T-helper 9 cell (primary cell): ENCODE measurements around the gene BTF3.
A peak's percentile ranks its signal among the peaks of the same experiment; 100 is the strongest.
"Not testable (repeated sequence)": the region's sequence is repeated elsewhere in the genome, so short reads cannot be mapped to it uniquely, and the experiment has no call there.

Source experiments
- DNase-seq: peaks from one replicate; pipeline ENCODE4 v3.0.0-alpha.2; 2020

Gene BTF3

GRCh38 chr5:73486119-73486899 lies 11.9 kb upstream of the BTF3 start:
- DNase-seq = no peak

DNA sequence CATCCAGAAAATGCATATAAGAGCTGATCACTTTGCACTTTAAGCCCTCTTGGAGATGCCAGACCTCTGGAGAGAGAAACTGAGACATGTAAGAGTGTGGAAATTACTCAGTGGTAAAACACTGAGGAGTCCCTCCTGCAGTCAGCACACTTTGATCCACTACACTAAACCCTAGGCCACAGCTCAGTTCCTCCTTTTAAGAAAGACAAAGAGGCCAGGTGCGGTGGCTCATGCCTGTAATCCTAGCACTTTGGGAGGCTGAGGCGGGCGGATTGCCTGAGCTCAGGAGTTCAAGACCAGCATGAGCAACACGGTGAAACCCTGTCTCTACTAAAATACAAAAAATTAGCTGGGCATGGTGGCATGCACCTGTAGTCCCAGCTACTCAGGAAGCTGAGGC lies 11.0 kb upstream of the BTF3 start:
- not testable (repeated sequence) for DNase-seq

DNA sequence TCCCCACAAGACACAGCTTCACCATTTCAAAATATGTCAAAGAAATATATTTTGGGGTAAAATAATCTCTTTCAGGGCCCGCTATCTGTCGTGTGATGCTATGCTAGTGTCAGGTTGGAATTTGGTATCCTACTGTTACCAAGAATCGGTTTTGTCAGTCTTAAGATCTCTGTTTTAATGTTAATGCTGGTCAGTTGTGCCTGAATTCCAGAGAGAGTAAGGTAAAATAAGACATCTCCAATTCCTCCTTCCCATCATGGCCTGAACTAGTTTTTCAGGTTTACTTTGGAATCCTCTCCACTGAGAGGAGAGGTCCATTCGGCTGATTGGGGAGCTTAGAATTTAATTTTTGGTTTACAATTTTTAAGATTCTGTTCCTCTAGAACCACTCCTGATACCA lies 10.4 kb upstream of the BTF3 start:
- no peak for DNase-seq

DNA sequence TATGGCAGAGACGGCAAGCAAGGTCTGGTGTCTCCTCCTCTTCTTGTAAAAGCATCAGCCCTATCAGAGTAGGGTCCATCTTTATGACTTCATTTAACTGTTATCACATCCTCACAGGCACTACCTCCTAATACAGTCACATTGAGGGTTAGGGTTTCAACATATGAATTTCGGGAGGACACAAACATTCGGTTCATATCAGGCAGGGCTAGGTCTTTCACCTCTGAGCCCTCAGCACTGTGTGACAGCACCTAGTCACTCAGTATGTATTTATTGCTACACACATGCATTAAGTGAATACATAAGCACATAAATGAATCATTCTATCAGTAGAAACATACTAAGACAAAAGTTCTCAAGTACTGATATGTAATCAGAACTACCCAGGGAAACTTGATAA lies 9.4 kb upstream of the BTF3 start:
- no peak for DNase-seq

- DNase-seq = no peak
Observed at GRCh38 chr5:73490088-73490487, 8.2 kb upstream of the BTF3 start.

- DNase-seq = no peak
Observed at GRCh38 chr5:73491155-73491554, 7.1 kb upstream of the BTF3 start.

GRCh38 chr5:73493421-73493820 lies 4.8 kb upstream of the BTF3 start:
- no peak for DNase-seq

DNA sequence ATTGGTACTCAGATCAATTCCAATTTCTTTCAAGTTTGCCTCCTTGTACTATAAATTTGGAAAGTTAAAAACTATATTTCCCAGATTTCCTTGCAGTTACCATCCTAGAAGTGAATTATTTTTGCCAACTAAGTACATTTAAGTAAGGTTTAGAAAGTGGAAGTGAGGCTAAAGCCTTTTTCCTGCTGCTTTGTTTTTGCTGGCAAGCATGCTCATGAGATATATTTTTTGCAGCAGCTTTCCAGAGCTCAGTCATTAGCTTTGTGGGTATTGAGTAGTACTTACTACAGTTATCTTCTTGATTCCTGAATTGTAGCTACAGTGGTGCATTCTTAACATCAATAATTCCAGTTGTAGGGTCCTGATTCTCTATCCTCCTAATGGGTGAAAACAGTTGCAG lies 3.5 kb upstream of the BTF3 start:
- DNase-seq = no peak

GRCh38 chr5:73495772-73496335 lies 2.4 kb upstream of the BTF3 start:
- DNase-seq = no peak

DNA sequence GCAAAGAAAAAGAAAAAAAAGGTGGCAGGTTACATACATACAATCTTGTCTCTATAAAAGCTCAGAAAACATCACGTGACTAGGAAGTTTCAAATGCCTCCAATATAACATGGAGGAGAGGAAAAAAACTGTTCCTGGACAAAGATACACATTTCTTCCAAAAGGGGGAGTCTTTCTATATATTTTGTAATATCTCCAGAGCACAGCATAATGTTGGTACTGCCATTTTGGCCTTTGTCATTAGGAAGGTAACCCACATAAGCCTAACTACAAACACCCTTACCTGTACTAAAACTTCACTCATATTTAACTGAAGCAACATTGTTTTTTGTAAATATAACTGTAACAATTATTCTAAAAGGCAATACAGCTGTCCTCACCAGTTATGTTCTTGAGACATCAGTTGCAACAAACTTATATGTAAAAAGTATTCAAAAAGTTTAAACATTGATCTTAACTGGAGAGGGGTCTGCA lies 1.2 kb upstream of the BTF3 start:
- DNase-seq = no peak

DNA sequence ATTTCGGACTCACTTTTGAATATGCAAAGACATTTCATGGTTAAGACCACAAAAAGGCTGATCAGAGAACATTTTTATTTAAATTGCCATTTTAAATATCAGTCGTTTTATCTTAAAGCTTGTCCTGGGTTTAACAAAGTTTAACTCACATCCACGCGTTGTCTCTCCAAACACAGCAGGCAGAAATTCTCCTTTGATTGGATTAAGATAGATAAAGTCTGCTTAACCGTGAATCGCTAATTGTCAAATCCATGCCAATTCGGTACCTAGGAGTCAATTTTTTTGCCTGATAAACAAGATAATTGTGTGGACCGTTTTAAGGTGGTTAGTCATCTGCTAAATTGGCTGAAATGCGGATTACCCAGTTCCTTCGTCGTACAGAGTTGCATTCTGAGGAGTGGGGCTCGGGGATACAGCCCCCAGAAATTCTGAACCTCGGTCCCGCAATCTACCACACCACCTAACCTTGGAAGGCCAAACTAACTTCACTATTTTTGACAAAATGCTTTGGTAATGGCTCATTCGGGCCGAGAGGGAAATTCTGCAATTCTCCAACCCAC lies 665 bp upstream of the BTF3 start:
- no peak for DNase-seq

DNA sequence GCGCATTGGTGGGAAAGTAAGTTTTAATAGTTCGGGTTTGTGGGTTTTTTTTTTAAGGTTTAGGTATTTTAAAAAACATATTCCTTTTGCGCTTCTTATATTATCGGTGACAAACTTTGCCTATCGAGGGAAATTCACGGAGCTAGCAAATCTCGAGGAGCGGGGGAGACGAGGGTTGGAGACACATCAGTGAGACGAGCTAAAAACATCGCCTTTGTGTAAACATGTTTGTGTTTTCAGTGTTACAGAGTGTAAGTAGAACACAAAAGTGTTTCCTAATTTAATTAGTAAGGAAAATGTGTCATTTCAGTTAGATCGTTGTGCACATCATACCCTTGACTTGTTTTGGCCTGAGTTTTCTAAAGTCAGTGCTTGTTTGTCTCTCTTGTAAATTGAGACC lies 945 bp downstream of the BTF3 start:
- no peak for DNase-seq

- no peak for DNase-seq
Observed at GRCh38 chr5:73499756-73500155, 1.5 kb downstream of the BTF3 start.

GRCh38 chr5:73501406-73501805 lies 3.2 kb downstream of the BTF3 start:
- DNase-seq = no peak

DNA sequence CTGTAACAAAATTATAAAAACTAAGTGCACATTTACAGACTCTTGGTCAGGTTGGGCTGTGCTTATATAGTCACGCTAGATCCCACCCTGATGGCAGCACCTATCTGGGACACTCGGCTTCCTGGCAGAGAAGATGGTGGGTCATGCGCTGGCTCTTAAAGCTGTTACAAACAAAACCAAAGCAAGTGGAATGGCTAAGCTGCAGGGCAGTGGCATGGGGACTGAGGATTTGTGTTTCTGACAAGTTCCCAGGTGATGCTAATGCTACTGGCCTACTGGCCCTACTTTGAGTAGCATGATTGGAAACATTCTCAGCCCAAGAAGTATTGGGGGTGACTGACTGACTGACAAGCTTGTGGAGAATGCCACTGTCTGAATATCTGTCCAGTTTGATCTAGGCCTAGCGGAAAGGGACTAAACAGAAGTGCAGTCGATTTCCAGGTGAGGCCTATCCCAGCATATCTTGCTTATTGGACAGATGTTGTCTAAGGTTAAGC lies 8.3 kb downstream of the BTF3 start:
- DNase-seq = no peak

DNA sequence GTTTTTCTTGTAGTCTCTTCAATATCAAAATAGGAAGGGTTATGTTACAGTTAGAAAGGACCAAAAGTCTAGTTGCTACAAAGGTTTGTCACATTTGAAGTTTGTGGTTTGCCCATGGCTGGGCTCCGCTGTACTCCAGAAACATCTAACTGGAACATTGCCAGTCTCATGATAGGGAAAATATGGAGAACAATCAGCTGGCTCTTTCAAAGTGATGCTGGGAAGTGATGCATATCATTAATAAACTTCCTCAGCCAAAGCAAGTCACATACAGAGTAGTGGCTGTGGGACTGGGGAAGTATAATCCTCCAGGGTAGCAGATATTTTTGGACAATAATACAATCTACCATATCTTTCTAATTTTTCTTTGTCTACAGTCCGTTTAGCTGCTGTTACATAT lies 8.8 kb downstream of the BTF3 start:
- no peak for DNase-seq

DNA sequence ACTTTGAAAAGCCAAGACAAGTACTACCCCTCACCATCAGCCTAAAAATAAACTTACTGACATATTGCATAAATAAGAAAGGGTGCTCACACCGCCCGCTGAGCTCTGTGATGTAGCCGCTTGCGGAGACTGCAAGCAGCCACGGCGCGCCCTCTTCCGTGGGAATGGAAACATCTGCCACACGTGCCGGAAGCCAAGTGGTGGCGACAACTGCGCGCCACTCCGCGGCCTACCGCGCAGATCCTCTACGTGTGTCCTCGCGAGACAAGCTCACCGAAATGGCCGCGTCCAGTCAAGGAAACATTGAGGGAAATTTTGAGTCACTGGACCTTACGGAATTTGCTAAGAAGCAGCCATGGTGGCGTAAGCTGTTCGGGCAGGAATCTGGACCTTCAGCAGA lies 10.3 kb downstream of the BTF3 start:
- DNase-seq = not testable (repeated sequence)

DNA sequence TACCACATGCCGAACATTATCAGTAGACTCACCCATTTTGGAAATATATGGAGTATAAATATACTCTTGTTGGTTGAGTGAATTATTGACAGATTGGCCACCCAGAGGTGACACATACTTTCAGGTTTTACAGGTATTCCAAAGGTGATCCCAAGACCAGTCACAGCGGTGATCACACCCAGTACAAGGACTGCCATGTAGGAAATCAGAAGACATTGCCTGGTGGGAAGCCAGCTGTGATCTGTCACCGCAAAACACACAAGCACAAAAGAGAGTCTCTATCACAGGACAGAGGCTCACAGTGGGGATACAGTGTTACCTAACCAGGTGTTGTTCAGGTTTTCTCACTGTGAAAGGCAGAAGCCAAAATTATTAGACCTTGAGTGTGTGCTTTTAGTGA lies 15.8 kb downstream of the BTF3 start:
- no peak for DNase-seq

DNA sequence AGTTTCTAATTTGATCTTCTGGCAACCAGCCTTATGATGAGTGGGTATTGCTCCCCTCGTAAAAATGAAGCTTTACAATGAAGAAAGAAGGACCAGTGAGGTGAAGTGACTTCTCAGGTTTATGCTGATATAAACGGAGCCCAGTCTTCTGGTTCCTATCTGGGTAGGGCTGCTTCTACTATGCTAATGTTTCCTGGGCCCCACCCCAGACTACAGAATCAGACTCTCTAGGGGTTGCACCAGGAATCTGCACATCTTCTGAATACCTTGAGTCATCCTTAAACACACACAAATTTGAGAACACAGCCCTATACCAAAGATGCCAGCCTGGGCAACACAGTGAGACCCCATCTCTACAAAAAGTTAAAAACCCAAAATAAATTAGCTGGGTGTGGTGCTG lies 16.2 kb downstream of the BTF3 start:
- DNase-seq = no peak

GRCh38 chr5:73515232-73515631 lies 17.0 kb downstream of the BTF3 start:
- no peak for DNase-seq

GRCh38 chr5:73519531-73520283 lies 21.5 kb downstream of the BTF3 start:
- peak; percentile 45 for DNase-seq

GRCh38 chr5:73522989-73523388 lies 24.7 kb downstream of the BTF3 start:
- no peak for DNase-seq

GRCh38 chr5:73523861-73524260 lies 25.6 kb downstream of the BTF3 start:
- DNase-seq = no peak
